Activated CD4-positive, alpha-beta T cell treated with anti-CD3 and anti-CD28 coated beads, Interleukin-2, amount 10 ng/mL, durations not matched to agents 24 days and 14 days (primary cell): ENCODE data around the gene PTMS. TPM values are rescaled to one million over a fixed set of nuclear protein-coding genes. Genes with fewer than 3 reads are reported as not detected.
"Not testable (repeated sequence)": the region's sequence is repeated elsewhere in the genome, so short reads cannot be mapped to it uniquely, and the experiment has no call there.

Experiments
- DNase-seq: peaks from one replicate; pipeline ENCODE4 v3.0.0; 2022
- H3K27ac Mint-ChIP-seq: one replicate; pipeline ENCODE4 v1.8.0; 2022; ENCODE audit warnings: mild to moderate bottlenecking, mixed read lengths
- H3K27me3 Mint-ChIP-seq: one replicate; pipeline ENCODE4 v1.8.0; 2022; ENCODE audit warnings: mixed read lengths
- H3K36me3 Mint-ChIP-seq: one replicate; pipeline ENCODE4 v1.8.0; 2022; ENCODE audit warnings: low read depth, mild to moderate bottlenecking, mixed read lengths
- H3K4me1 Mint-ChIP-seq: one replicate; pipeline ENCODE4 v1.8.0; 2021; ENCODE audit warnings: mixed read lengths
- H3K4me3 Mint-ChIP-seq: one replicate; pipeline ENCODE4 v1.8.0; 2022; ENCODE audit warnings: mild to moderate bottlenecking, moderate library complexity, mixed read lengths
- H3K9me3 Mint-ChIP-seq: one replicate; pipeline ENCODE4 v1.8.0; 2021; ENCODE audit warnings: mixed read lengths
- intact Hi-C: fragments of 100-400 bp; cut with micrococcal nuclease; formaldehyde crosslinking; loops from one replicate; pipeline ENCODE4 v1.15.1; 2023
- total RNA-seq: library from RNA; stranded (reverse); gene quantifications from 2 replicates; pipeline ENCODE4 v1.2.3, GENCODE V29; 2022

The PTMS gene
- total RNA-seq, 1 donor from 2014 or later, result 267 TPM

DNA sequence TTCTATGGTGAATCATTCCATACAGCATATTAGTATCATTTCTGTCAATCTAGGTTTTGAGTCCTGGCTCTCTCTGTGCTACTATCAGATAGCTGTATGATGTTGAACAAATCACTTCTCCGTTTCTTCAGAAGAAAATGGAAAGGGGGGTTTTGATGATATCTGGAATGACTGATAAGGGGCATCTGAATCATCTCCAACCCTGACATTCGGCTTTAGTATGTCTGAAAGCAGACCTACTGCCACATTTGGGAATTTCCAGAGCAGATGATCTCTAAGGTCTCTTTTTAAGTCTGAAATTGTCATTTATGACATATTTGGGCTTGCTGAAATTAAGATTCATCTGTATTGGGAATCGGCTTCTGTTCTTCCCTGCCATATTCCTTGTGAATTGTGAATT lies 23.3 kb upstream of the PTMS start:
- H3K36me3 Mint-ChIP-seq, result peaks cover 24% of the 10 kb centered on the region
- H3K4me1 Mint-ChIP-seq, result peaks cover 28% of the 10 kb centered on the region
- H3K4me3 Mint-ChIP-seq, result no peak overlapping the region
- peak overlapping the region; percentile 52 for H3K27ac Mint-ChIP-seq
- intact Hi-C loops, result no loop called here
- DNase-seq, result no peak
- no peaks in the 10 kb centered on the region for H3K27me3 Mint-ChIP-seq
- no peaks in the 10 kb centered on the region for H3K9me3 Mint-ChIP-seq

DNA sequence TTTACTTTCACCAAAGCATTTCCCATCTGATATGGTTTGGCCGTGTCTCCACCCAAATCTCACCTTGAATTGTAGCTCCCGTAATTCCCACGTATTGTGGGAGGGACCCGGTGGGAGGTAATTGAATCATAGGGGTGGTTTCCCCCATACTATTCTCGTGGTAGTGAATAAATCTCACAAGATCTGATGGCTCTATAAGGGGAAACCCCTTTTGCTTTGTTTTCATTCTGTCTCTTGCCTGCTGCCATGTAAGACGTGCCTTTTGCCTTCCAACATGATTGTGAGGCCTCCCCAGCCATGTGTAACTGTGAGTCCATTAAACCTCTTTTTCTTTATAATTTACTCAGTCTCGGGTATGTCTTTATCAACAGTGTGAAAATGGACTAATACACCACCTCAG lies 22.9 kb upstream of the PTMS start:
- intact Hi-C loops, H3K9me3 Mint-ChIP-seq, H3K27me3 Mint-ChIP-seq, H3K4me3 Mint-ChIP-seq, DNase-seq: not testable (repeated sequence)
- peaks cover 29% of the 10 kb centered on the region for H3K36me3 Mint-ChIP-seq
- H3K4me1 Mint-ChIP-seq, result peaks cover 28% of the 10 kb centered on the region
- peak overlapping the region; percentile 43 for H3K27ac Mint-ChIP-seq

DNA sequence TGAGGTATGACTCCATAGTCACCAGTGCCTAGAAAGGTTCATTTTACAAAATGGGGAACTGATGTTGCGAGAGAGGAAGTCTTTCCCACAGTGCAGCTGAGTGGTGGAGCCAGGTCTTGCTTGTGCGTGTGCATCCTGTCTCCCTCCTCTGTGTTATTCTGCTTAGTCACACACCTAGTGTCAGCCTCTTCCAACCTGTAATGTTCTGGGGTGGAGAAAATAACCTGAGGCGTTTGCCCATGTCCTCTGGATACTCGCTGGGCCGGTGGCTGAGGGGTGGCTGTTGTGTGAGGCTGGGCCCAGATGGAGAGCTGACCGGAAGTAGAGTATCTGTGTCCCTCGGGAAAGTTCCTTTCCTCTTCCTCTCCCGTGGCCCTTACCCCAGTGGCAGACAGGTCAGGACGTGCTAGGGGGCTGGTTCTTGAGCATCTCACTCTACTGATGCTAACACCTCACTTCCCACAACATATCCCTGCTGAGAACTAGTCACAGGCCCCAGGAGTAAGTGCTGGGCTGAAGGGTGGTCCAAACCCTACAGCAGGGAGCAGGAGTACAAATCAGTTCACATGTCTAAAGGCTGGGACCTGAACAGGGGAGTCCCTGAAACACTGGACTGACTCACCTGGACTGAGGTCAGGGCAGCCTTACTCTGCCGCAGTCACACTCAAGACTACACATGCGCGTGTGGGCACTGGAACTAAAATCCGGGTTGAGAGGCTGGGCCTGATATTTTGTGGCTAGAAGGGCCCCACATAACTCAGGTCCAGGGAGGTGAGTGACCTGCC lies 20.2 kb upstream of the PTMS start:
- peaks cover 48% of the 10 kb centered on the region for H3K36me3 Mint-ChIP-seq
- DNase-seq, result peak; percentile 82

DNA sequence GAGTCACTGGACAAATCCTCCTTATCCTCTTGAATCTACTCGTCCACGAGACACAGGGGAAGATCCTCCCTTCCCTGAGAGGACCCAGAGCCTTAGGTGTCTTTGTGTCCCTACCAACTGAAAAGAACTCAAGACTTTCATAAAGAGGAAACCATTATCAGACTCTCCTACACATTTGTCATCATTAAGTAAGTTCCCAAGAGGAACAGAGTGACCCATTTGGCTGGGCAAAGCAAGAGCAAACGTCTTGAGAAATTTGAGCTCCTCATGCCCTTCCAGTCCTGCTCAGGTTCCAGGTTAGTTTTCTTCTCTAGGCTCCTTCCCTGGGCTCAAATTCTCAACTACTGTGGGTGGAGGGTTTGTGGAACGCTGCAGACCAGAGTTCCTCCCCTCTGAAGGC lies 18.9 kb upstream of the PTMS start:
- H3K27me3 Mint-ChIP-seq, result no peaks in the 10 kb centered on the region
- intact Hi-C loops, result no loop called here
- DNase-seq, result no peak
- H3K4me3 Mint-ChIP-seq, result no peak overlapping the region
- peaks cover 37% of the 10 kb centered on the region for H3K4me1 Mint-ChIP-seq
- H3K36me3 Mint-ChIP-seq, result peaks cover 55% of the 10 kb centered on the region
- peak overlapping the region; percentile 41 for H3K27ac Mint-ChIP-seq
- H3K9me3 Mint-ChIP-seq, result no peaks in the 10 kb centered on the region

More for the DNA sequence above, 20.2 kb upstream of the PTMS start:
- no peaks in the 10 kb centered on the region for H3K27me3 Mint-ChIP-seq
- H3K27ac Mint-ChIP-seq, result peak overlapping the region; percentile 93
- intact Hi-C loops, result no loop called here
- H3K4me3 Mint-ChIP-seq, result peak overlapping the region; percentile 44
- H3K4me1 Mint-ChIP-seq, result peaks cover 28% of the 10 kb centered on the region
- H3K9me3 Mint-ChIP-seq, result no peaks in the 10 kb centered on the region

DNA sequence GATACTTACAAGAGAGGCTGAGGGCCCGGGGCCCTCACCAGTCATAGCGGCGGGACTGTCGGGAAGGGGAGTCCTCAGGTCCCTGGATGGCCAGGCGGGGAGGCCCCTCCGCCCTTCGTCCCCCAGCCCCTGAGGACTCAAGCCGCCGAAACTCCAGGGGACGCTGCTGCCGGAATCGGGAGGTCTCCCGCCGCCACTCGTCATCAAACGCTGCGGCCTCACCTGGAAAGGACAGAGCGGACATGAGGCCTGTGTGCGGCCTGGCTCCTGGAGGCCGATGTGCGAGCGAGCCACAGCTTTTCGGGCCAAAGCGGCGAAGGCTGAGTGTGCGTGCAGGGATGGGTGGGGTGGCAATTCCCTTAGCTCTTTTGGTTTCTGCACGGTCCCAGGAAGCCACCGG lies 17.4 kb upstream of the PTMS start:
- Mint-ChIP-seq H3K27ac (no peak overlapping the region), H3K4me1 (peaks cover 34% of the 10 kb centered on the region), H3K27me3 (no peaks in the 10 kb centered on the region), H3K9me3 (no peaks in the 10 kb centered on the region), H3K4me3 (no peak overlapping the region), H3K36me3 (peaks cover 56% of the 10 kb centered on the region)
- no peak for DNase-seq
- intact Hi-C loops, result no loop called here

DNA sequence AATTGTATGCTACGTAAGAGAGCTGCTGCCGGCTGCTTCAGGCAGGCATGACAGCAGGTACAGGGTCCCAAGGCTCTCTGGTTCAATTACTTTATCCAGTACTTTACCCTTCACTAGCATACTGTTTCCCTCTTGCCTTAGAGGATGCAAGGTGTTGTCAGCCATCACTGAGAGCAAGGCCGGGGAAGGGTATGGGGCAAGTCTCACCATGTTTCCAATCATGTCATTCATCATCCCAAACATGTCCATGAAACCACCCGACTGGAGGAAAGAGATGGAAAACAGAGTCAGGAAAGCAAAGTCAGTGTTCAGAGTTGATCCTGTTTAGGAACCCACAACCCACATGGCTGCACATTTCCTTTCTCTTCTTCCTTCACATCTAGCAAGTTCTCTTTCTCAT lies 15.7 kb upstream of the PTMS start:
- no peak overlapping the region for H3K27ac Mint-ChIP-seq
- no peak overlapping the region for H3K4me3 Mint-ChIP-seq
- H3K36me3 Mint-ChIP-seq, result peaks cover 49% of the 10 kb centered on the region
- H3K4me1 Mint-ChIP-seq, result peaks cover 31% of the 10 kb centered on the region
- DNase-seq, result no peak
- intact Hi-C loops, result no loop called here
- H3K27me3 Mint-ChIP-seq, result no peaks in the 10 kb centered on the region
- H3K9me3 Mint-ChIP-seq, result no peaks in the 10 kb centered on the region

DNA sequence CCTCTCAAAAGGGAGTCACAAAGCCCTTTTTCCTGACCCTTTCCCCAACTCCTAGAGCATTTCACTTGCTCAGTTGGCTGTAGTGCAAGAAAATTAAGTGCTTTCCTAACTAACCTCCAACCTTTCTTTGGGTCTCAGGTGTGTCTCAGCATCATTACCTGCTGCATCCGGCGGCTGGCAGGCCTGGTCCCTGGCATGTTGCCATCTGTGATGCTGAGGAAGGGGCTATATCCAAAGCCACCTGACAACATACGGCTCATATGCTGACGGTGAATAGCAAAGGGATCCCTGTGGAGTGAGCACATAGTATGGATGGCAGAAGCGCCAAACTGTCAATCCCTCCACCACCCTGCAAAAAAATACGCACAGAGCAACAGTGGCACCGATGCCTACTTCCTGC lies 14.4 kb upstream of the PTMS start:
- Mint-ChIP-seq H3K9me3 (no peaks in the 10 kb centered on the region), H3K27ac (peak overlapping the region; percentile 98), H3K36me3 (peaks cover 42% of the 10 kb centered on the region), H3K27me3 (no peaks in the 10 kb centered on the region), H3K4me1 (peaks cover 25% of the 10 kb centered on the region), H3K4me3 (peak overlapping the region; percentile 96)
- DNase-seq, result no peak
- intact Hi-C loops, result loop anchor here (2.0 kb wide), 1 partner anchor 121 kb away; the partner anchor contains the start of gene SPSB2

DNA sequence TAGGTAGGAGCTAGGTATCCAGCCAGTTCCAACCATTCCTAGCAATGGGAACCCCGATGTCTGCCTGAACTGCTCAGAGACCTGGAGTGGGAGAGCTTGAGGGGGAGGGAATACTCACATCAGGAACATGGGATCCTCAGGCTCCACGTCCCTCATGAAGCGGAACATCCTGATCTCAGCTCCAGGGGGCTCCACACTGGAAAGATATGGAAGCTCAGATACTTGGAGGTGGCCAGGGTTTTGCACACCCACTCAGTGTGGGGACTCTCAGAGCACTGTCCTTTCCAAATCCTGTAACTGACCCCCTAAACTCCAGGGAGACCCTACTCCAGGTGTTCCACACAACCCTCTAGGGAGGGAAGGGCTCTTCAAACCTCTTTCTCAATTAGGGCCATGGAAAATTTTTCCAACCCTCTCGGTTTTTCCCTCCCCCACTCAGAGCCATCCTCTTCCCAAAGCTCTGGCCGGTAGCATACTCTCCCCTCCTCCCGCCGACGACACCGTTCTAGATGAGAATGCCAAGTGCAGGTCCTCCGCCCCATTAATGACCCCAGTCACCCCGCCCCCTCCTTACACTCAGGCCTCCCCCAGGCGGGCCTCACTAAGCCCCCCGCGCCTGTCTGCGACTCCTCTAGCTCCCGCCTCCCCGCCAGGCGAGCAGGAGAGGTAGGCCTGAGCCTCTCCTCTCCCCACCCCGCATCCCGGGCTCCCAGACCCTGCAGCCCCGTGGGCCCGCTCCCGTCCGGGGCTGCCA lies 13.8 kb upstream of the PTMS start:
- Mint-ChIP-seq H3K9me3 (no peaks in the 10 kb centered on the region), H3K27me3 (peaks cover 1% of the 10 kb centered on the region), H3K4me1 (peaks cover 25% of the 10 kb centered on the region), H3K36me3 (peaks cover 38% of the 10 kb centered on the region), H3K27ac (peak overlapping the region; percentile 98), H3K4me3 (peak overlapping the region; percentile 96)
- no peak for DNase-seq
- intact Hi-C loops, result loop anchor here (2.0 kb wide), 1 partner anchor 120 kb away; the partner anchor contains the start of gene SPSB2

DNA sequence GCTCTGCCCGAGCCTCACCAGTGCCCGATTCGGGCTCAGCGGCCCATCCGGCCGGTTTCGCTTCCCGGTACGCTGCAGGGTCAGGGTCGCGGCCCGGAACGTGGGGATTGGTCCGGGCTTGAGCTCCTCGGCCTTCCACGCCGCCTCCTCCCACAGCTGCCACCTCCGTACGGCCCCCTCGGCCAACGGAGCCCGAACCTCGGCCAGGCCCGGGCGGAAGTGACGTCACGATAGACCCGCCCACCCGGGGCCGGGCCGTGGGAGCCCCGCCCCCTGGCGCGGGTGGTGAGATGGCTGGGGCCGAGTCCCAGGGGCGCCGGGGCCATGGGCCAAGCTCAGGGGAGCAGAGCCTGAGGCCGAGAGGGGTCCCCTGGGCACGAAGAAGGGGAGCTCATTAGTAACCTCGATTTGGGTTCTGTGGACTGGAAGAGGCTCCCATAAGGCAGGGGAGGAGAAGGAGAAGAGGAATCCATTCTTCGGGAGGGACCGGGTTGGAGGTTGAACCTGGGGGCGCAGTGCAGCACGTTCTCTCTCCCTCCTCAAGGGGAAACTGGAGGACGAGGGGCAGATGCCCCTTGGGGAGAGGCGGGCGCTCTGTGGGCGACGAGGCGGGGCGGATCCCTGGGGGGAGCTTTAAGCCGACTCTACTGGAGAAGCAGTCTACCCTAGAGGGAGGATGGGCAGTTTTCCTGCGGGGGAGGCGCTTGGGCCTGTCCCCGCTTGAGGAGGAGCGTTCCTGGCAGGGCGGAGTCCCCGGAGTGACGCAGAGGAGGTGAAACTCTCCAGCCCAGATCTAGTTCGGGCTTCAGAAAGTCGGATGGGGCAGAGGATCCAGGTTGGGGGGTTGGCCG lies 13.0 kb upstream of the PTMS start, which contains the start of gene MLF2:
Gene MLF2 (minus strand): TSS at position 221 of the 851 bp plus-strand sequence. CDS start 807 bp downstream, outside the sequence.
- Mint-ChIP-seq H3K4me1 (peaks cover 26% of the 10 kb centered on the region), H3K27me3 (peaks cover 1% of the 10 kb centered on the region), H3K9me3 (no peaks in the 10 kb centered on the region), H3K27ac (peak within 1 kb of the TSS; percentile 98), H3K36me3 (peaks cover 30% of the 10 kb centered on the region), H3K4me3 (peak within 1 kb of the TSS; percentile 96)
- intact Hi-C loops, result loop anchor here (1.0 to 2.0 kb wide), 9 partner anchors 14 to 356 kb away; partner anchors contain the start of genes C1RL, CDCA3, COPS7A and SPSB2
- peak; percentile 100 for DNase-seq

DNA sequence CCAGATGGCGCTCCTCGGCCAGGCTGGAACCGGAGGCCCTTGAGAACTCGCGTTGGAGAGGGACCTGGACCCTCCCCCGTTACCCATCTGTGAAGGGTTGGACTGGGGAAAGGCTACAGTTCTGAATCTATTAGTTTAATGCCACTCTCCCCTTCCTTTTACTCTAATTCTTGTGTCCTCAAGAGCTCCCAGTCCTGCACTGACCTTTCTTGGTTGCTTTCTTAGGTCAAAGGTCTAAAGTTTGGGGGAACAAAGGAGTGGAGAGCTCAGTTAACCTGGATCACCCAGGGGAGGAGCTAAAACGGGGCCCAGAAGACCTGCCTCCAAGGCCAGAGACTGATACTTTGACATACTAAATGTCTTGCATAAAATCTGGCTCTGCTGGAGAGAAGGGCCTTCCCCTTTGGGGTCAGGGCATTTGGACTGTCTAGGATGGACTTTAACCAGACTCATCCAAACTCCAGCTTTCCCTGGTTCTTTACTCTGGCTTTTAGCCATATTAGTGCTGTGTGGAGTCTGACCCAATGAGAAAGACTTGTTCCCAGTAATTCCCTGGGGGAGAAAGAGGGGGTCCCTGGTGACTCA lies 12.3 kb upstream of the PTMS start:
- peak overlapping the region; percentile 96 for H3K4me3 Mint-ChIP-seq
- intact Hi-C loops, result loop anchor here (1.0 to 2.0 kb wide), 9 partner anchors 13 to 355 kb away; partner anchors contain the start of genes C1RL, CDCA3, COPS7A and SPSB2
- H3K27me3 Mint-ChIP-seq, result peaks cover 1% of the 10 kb centered on the region
- H3K9me3 Mint-ChIP-seq, result no peaks in the 10 kb centered on the region
- H3K36me3 Mint-ChIP-seq, result peaks cover 25% of the 10 kb centered on the region
- H3K27ac Mint-ChIP-seq, result peak overlapping the region; percentile 98
- peaks cover 32% of the 10 kb centered on the region for H3K4me1 Mint-ChIP-seq
- no peak for DNase-seq

DNA sequence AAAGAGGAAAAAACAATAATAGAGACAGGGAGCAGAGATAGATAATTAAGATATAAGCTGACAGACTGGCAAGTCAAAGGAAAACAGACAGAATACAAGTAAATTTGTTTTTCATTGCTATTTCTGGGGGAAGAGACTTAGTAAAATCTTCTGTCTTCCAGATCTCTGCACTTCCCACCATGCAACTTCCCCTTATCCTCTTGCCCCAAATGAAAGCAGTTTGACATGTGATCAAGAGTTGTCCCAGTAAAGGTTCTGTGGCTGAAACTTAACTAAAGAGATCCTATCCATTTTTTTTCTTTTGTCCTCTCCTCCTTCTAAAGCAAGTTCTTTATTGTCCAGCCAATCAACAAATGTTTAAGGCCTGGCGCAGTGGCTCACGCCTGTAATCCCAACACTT lies 11.8 kb upstream of the PTMS start:
- Mint-ChIP-seq H3K9me3 (no peaks in the 10 kb centered on the region), H3K27me3 (peaks cover 1% of the 10 kb centered on the region), H3K36me3 (peaks cover 20% of the 10 kb centered on the region), H3K27ac (no peak overlapping the region), H3K4me1 (peaks cover 34% of the 10 kb centered on the region), H3K4me3 (no peak overlapping the region)
- intact Hi-C loops, result no loop called here
- no peak for DNase-seq

DNA sequence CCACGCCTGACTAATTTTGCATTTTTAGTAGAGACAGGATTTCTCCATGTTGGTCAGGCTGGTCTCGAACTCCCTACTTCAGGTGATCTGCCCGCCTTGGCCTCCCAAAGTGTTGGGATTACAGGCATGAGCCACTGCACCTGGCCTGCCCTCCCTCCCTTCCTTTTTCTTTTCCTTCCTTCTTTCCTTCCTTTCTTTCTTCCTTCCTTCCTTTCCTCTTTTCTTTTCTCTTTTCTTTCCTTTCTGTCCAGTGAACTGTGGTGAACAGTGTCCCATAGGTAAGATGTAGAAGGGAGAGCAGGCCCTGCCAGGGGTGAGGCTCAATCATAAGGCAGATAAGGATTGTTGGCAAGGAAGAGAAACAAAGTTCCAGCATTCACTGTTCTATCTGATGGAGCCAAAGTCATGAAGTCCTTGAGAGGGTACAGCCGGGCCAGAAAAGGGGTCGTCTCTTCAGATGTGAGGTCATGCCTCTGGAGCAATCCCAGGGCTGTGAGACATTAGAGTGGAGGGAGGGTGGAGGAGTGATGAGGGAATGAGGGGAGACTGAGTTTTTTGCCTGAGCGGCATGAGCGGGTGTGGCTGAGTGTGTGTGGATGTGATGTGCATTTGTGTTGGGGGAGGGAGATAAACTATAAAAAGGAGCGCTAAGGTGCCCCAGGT lies 9.0 kb upstream of the PTMS start:
- intact Hi-C loops, result no loop called here
- Mint-ChIP-seq H3K27me3 (peaks cover 1% of the 10 kb centered on the region), H3K27ac (peak overlapping the region; percentile 61), H3K9me3 (no peaks in the 10 kb centered on the region), H3K4me1 (peaks cover 26% of the 10 kb centered on the region), H3K4me3 (no peak overlapping the region), H3K36me3 (peaks cover 2% of the 10 kb centered on the region)
- DNase-seq, result no peak
